Activated naive CD4-positive, alpha-beta T cell (primary cell): ENCODE measurements around the gene PRKN.

Experiments
- DNase-seq, 4 experiments: peaks; one replicate each; lab custom pipeline; 2025; lab: John Stamatoyannopoulos, UW

Gene PRKN

DNA sequence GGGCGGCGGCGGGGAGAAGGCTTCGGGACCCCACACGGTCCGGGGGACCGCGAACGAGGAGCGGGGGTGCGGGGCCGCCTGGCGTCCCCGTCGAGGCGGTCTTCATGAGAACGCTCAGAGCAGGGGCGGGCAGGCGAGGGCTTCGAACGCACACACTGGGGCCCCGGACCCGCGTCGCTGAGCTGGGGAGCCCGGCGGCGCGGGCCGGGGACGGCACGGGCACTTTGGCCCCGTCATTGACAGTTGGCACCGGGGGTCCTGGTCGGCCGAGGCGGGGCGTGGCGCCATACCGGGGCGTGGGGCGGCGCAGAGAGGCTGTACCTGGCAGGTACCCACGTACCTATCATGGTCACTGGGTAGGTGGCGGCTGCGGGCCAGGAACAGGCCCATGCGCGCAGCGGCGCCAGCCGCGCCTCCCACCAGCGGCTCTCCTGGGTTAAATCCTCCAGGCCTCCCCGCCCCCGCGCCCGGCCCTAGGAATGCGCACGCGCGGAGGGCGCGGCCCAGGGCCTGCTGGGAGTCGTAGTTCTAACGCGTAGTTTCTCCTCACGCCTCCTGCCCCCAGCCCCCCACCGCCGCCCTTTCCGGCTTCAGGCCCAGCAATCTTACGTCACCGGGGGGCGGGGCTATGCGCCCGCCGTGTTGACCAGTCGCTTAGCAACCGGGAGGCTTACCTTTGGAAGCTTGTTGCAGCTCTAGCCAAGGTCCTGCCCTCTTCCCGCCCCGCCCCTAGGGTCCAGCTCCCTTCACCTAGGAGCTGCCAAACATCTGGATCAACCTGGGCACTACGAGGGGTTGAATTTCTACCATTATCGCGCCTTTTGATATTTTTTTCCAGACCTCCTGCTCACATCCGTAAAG lies at the start of gene PRKN, which contains the start of gene PACRG:
TSS of gene PRKN (minus strand) at position 445 of the 861 bp plus-strand sequence.
TSS of gene PACRG (plus strand) at position 653 of the 861 bp plus-strand sequence.
- DNase-seq = peak; percentile 91 to 98 (median 96)

DNA sequence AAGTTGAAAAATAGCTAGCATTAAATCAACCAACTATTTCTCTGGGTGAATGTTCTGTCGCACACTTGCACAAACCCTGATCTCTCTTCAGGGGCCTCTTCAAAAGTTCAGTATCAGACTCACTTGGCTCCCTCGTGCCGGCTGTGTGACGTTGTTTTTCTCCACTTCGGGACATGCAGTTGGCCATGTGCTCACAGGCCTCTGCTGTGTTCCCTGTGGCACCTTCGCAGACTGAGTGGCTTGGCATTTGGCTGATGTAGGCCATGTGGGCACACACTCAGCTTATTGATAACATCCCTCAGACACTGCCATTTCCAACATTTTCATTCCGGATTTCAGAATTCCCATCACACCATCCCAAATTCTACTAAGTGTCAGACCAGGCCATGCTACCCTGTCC lies 49.5 kb upstream of the PRKN start:
- no peak for DNase-seq

DNA sequence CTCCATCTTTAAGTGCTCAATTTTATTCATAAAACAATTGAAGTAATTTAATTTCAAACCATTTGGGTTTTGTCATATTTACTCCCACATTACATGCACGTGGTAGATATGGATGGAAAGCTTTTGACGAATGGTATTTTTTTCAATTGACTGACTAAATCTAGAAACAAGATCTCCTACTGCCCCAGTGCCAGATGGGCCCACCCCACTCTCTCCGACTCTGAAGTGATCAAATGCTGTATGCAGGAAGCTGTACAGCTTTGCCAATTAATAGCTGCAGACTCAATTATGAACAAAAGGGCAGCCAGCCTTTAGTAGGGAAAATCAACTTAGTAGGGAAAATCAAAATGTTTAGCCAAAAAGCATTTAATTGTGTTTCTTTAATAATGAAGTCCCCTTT lies 46.4 kb upstream of the PRKN start:
- DNase-seq = no peak

DNA sequence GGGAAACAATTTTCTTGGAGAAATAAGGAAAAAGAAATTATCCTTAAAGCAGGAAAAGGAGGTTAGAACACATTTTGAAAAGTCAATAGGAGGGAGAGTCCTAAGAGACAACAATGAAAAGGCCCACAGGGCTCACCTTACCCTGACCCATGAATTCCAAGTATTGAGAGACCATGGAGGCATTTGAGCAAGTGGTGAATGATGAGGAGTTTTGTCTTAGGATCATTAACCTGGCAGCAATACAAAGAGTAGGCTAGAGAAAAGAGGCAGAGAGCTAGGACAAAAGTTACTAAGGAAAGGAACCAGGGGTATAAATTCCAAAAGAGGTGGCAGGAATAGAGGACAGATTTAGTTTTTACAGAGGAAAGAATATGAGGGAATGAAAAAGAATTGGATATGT lies 44.9 kb upstream of the PRKN start:
- no peak for DNase-seq

DNA sequence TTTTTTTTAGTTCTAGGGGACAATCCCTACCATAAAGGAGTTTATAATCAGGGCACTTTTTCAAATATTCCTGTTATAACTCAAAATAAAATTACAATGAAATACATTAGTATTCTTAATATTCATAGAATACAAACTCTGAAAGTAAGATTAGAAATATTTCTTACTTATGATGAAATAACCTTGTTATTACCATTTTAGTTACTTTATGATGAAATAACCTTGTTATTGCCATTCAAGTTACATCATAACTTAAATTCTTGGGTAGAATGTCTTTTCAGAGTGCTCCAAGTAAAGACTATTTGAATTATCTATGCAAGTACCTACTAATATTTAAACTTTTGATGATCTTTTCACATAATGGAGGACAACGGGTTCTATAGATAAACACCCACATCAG lies 43.4 kb upstream of the PRKN start:
- no peak for DNase-seq

DNA sequence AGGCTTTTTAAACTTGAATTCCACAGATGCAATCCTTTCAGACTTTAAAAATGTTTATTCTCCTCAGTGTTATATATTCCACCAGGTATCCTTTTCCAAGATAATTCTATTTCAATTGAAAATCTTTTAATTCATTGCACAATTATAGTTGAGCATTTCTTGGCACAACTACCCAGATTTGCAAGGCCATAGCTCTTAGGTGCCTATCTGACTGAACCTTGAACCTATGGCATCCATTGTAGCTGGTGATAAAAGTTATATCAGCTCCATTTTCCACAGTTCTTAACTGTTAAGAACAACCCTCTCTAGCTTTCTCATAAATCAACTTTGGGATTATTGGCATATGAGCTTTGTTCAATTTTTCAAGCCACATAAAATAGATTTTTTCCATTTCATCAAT lies 42.6 kb upstream of the PRKN start:
- no peak for DNase-seq

DNA sequence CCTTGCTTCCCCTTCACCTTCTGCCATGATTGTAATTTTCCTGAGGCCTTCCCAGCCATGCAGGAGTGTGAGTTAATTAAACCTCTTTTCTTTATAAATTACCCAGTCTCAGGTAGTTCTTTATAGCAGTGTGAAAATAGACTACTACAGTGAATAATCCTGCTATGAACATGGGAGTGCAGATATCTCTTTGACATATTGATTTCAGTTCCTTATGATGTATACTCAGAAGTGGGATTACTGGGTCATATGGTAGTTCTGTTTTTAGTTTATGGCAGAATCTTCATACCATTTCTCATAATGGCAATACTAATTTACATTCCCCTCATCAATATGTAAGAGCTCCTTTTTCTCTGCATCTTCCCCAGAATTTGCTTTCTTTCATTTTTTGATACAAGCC lies 26.2 kb upstream of the PRKN start:
- no peak for DNase-seq

DNA sequence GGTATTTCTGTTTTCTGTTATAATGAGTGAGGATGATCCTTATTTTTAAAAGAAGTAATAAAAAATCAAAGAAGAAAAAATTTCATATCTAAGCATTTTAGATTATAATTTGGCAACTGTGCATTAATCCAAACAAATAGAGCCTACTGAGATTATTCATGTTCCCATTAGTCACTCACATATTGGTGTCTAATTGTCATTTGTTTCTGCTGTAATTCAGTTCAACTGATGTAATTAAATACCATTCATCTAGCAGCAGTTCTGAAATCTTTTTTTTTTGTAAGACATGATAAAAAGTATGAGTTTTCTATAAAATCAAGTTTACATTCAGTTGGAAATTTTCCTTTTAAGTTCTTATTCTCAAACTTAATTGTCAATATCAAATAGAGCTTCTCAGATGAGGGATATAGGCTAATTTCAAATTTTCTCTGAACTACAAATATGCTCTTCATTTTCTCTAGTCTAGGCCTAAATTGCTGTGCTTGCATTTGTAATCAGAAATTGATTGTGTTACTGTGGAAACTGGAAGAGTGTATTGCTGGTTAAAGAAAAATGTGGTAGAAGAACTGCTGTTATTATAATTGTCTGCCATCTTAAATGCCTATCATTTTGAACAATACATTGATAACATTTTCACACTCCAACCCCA lies 23.8 kb upstream of the PRKN start:
- no peak for DNase-seq

DNA sequence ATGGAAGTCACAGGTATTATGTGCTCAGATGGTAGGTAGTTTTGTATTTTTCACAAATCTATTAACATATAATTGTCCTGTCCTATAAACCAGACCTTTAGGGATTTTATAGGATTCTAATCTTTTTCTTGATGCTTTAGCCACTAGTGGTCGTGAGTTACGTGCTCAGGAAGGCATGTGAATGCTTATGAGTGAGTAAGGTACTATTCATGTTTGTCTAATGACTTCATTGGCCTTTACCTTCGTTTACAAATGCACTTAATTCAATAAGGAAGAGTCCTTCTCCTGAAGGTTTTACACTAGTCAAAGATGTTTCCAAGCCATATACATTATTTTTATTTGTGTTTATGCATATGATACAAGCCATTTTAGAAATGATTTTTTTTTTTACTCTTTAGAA lies 23.2 kb upstream of the PRKN start:
- DNase-seq = no peak

DNA sequence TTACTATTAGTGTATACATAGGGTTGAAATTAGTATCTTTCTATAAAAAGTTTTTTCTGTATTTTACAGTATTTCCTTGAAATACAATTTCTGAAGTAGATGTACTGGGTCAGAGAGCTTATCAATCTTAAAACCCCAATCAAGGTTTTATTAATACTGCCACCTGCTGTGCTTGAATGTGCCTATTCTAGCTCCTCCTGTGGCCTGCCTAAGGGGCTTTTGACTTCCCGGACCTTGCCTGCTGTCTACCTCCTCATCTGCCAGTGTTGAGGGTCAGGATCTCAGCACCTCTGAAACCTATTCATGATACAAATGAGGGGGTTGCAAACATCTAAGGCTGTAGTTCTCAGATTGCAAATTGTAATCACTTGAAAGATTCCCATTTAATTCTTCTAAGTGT lies 9.4 kb upstream of the PRKN start:
- no peak for DNase-seq

DNA sequence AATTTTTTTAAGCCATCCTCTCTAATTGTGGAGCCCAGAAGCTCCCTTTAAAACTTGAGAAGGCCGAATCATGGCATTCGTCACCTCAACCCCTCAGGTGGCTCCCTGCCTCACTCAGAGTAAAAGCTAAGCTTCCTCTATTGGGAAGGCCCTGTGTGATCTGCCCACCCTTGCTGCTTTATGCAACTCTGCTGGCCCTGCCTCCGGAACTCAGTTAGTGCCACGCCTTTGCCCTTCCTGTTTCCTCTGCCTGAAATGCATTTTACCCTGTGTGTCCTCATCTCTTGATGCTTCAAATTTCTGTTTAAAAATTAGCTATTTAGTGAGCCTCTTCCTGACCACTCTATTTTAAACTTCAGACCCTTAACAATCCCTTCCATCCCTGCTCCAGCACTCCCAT lies 5.9 kb upstream of the PRKN start:
- peak in 1 of 4 experiments; percentile 5 for DNase-seq

DNA sequence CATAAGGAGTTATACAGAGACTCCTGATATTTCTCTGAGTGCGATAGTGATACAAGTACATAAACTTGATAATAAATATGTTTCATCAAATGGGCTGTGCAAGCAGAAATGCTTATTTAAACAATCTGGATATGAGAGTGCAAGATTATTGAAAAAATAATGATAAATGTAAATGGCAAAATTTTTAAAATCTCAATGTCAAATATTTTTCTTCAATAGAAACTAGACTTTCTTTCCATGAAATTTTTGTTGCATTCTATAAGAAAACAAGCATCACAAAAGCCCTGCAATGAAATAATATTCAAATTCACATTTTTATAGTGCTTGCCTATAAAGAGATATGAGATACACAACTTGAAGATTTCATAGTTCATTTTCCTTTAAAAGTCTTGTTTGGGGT lies 2.9 kb upstream of the PRKN start:
- no peak for DNase-seq

DNA sequence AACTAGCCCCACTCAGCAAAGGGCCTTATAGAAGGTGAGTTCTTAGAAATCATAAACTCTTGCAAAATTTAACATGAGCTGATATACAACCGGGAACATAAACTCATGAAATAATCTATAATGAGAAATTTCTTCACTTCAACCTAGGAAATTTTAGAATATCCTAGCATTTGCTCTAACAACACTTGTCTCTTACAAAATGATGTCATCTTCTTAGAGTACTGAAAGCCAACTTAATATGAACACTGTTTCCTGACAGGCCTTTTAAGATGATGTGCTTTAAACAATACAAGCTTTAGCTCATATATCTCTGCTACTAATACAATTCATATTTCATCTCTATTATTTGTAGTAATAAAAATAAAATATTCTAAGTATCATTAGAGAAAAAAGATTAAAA lies 1.1 kb upstream of the PRKN start:
- no peak for DNase-seq

DNA sequence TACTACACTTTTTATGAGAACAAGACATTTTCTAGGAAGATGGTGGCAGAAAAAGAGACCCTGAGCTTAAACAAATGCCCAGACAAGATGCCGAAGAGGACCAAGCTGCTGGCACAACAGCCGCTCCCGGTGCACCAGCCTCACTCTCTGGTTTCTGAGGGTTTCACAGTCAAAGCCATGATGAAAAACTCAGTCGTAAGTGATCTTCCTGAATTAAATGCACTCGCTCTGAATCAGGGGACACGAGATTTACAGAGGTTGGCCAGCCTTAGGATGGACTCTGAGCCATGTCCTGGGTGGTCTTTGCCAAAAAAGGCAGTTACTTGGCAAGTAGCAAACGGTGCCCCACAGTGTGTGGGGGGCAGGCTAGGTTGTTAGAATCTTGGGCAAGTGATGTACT lies 631 bp upstream of the PRKN start:
- DNase-seq = peak in 1 of 4 experiments; percentile 11

DNA sequence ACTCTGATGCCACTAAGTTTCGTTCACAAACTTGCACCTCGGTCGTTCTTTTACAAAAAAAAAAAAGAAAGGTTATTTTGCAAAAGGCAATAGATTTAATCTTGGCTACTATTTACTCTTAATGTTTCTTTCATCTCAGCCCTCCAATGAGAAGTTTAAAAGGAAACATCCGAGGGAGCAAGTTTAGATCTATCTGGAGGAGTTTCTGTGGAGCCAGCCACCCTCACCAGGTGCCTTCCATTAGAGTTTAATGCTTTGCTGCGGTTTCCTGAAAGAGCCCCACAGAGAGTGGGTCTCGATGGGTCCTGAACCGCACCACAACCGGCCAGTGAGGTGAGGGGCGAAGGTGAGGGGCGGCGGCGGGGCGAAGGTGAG lies 632 bp downstream of the PRKN start:
- DNase-seq = no peak

DNA sequence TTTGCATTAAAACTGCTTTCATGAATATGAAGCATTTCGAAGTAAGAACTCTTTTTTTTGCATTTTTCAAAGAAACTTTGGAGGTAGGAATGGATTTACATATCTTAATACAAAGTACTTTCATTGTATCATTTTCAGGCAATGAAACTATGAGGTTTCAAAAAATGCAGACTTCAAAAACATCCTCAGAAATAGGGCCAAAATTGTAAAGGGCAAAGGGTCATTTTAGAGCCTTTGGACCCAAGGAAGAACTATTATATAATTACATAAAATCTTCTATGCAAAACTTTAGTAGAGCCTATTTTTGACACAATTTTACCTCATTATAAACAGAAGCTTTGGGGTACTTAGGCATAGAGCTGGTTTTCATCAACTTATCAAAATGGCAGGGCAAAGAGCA lies 4.9 kb downstream of the PRKN start:
- no peak for DNase-seq

DNA sequence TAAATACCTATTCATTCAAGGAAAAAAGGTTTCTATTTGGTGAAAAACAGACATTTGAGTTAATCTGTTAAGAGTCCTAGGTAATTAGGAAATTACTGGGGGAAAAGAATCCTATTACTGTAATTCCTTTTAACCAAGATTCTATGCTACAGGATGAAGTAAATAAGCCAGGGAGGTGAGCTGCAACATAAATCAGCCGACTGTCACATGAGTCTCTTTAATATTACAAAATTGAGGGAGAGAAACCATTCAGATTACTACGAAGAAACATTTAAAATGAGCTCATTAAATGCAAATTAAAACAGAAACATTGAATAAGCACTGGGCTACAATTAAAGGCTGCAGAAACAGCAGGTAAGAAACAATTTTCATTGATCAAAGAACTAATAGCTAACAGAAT lies 5.3 kb downstream of the PRKN start:
- no peak for DNase-seq

DNA sequence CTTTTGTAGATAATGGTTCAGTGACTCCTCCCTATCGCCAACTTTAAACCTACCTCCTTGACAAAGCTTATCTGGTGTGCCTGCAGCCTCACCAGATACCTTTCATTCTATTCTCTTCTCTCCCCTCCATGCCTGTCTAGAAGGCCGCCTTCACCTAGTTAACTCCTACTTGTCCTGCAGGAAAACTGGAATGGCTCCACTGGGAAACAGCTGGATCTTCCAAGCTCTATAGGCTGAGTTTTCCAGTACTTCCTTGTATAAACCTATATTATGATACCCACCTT lies 6.2 kb downstream of the PRKN start:
- DNase-seq = no peak

DNA sequence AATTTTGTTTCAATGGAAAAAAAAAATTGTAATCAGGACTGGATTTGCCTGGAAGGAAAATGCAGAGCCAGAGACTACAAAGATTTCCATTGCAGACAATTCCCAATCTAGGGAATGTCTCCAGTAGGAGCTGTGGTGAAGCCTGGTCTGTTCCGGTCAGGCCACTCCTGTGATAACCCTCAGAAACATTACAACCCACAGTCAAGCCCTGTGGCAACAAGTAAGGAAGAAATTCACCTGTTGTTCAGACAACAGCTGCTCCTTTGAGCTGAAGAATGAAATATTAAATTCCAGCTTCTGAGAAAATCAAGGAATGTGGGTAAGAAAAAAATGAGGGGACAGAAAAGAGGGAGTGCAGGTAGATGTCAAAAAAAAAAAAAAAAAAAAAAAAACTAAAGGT lies 8.0 kb downstream of the PRKN start:
- DNase-seq = no peak

DNA sequence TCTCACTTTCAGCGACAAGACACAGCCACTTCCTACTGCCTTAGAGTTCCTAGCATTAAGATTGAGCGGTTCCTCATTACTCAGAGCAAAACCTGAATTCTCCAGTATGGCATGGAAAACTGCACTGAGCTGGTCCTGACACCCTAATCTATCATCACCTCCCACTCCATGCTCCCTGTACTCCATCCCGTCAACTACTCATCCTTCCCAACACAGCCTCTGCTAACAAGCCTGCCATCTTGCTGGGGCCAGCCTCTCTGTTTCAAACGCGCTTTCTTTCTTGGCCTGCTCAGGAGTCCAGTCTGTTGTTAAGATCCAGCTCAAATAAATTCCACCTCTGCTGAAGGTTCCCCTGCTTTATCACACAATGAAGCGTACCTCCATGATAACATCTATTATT lies 12.0 kb downstream of the PRKN start:
- DNase-seq = no peak

DNA sequence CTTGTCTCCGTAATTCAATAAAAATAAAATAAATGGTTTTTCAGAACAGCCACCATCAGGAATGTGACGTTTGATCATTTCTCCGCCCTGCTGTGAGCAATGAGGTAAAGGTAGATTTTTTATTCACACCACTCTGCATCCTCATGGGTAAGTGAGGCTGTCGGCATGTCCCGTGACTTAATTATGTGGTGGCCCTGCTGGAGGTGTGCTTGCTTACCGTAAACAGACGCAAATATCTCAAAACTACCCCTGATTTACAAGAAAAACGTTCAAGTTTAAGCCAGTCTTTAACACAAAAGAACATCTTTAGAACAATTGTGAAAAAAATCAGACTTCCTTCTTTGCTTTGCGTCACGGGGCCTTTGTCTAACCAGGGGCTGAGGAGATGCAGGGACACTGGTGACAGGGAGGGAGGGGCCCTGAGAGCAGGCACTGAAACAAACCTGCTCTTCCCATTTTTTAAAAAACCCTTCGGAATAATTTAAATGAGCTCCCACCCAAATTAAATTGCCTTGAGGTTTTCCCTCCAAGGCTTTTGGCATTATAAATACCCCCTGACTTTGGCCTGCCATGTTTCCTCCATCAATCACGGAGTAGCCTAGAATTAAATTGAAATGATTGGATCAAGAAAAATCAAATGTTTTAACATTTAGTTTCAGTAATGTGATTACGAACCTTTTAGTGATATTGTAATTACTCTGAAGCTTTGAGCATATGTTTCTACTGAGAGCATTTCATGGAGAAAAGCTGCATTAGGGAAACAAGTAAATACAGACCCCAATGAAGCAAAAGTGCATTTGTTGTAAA lies 13.4 kb downstream of the PRKN start:
- no peak for DNase-seq

DNA sequence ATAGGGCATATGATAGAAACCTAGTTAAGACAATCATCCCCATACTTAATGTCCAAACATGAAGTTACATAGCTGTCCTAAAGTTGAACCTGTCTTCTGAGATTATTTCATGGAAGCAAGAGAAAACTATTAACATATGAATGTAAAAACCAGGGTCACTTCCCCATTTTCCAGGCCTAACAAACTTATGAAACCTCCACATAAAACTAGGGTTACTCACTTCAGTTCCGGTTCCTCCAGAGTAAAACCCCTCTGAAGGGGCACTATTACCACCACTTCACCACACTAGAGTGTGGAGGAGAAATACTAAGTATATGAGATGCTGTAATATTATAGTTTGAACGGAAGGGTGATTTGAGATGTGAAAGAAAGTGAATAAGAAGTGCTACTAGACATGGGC lies 14.9 kb downstream of the PRKN start:
- DNase-seq = no peak

DNA sequence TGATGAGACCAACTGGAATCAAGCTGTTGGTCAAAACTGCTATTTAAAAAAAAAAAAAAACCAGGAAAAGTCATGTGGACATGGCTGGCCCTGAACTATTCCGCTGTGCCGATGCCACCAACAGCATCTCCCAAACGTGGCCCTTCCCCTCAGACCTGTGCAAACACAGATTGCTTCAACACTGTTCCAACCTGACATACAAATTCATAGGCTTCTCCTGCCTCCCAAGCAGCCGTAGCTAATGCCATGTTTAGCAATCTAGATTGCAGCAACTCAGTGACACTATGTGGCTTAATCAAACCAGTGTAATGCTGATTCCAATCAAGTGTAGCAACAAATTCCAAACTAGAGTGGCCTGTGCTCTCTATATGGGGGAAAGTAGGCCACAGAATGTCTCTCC lies 16.2 kb downstream of the PRKN start:
- DNase-seq = no peak
